ENCODE measurements around the gene MIB1.

MIB1 gene

DNA sequence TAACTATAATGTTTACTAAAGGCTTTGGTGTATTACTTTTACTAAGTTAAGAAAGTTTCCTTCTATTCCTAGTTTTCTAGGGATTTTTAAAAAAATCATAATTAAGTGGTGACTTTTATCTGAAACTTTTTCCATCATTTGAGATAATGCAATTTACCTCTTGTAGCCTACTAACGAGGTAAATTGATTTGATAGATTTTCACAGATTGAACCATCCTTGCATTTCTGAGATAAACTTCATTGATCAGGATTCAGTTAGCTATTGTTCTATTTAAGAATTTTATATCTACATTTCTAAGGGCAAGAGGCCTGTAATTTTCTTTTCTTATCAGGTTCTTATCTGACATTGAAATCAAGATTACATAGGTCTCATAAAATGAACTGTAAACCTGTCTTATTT is 178.1 kb downstream of the MIB1 start:
- Mint-ChIP-seq H3K27me3 (ENCODE audit: low read depth, poor library complexity) (peaks cover 8% of the 10 kb centered on the region), H3K27ac (no peak overlapping the region)

More for the DNA sequence above, 178.1 kb downstream of the MIB1 start:
- DNase-seq: no peak
- TF ChIP-seq, protein P1, sequence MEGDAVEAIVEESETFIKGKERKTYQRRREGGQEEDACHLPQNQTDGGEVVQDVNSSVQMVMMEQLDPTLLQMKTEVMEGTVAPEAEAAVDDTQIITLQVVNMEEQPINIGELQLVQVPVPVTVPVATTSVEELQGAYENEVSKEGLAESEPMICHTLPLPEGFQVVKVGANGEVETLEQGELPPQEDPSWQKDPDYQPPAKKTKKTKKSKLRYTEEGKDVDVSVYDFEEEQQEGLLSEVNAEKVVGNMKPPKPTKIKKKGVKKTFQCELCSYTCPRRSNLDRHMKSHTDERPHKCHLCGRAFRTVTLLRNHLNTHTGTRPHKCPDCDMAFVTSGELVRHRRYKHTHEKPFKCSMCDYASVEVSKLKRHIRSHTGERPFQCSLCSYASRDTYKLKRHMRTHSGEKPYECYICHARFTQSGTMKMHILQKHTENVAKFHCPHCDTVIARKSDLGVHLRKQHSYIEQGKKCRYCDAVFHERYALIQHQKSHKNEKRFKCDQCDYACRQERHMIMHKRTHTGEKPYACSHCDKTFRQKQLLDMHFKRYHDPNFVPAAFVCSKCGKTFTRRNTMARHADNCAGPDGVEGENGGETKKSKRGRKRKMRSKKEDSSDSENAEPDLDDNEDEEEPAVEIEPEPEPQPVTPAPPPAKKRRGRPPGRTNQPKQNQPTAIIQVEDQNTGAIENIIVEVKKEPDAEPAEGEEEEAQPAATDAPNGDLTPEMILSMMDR (IDR thresholded peaks at IDR 0.05): no peak
- H3K9me3 Mint-ChIP-seq: peaks cover 22% of the 10 kb centered on the region
- no peaks in the 10 kb centered on the region for H3K36me3 Mint-ChIP-seq (ENCODE audit: low read depth)
- H3K4me1 Mint-ChIP-seq: peaks cover 6% of the 10 kb centered on the region
- H3K4me3 Mint-ChIP-seq: no peak overlapping the region
